ENCODE data around the gene MCTP1. TPM values are rescaled to one million over a fixed set of nuclear protein-coding genes. Genes with fewer than 3 reads are reported as not detected.

Gene MCTP1
- polyA plus RNA-seq, 4 donors: 4.0 to 5.6 (median 5.0) TPM

- no peak for DNase-seq (ENCODE audit: low read depth in 4 of 4, low spot score in 3 of 4)
Observed at GRCh38 chr5:94682814-94683520, 601.9 kb downstream of the MCTP1 start.

GRCh38 chr5:94675965-94676618 lies 608.8 kb downstream of the MCTP1 start:
- no peak for DNase-seq (ENCODE audit: low read depth in 4 of 4, low spot score in 3 of 4)

- no peak for DNase-seq (ENCODE audit: low read depth in 4 of 4, low spot score in 3 of 4)
Observed at GRCh38 chr5:94674490-94675382, 610.2 kb downstream of the MCTP1 start.

GRCh38 chr5:94672746-94673145 lies 612.1 kb downstream of the MCTP1 start:
- no peak for DNase-seq (ENCODE audit: low read depth in 4 of 4, low spot score in 3 of 4)

GRCh38 chr5:94670726-94671125 lies 614.2 kb downstream of the MCTP1 start:
- DNase-seq (ENCODE audit: low read depth in 4 of 4, low spot score in 3 of 4): no peak

GRCh38 chr5:94667937-94668336 lies 617.0 kb downstream of the MCTP1 start:
- DNase-seq (ENCODE audit: low read depth in 4 of 4, low spot score in 3 of 4): no peak

- no peak for DNase-seq (ENCODE audit: low read depth in 4 of 4, low spot score in 3 of 4)
Observed at GRCh38 chr5:94661086-94661485, 623.8 kb downstream of the MCTP1 start.

GRCh38 chr5:94660506-94660905 lies 624.4 kb downstream of the MCTP1 start:
- no peak for DNase-seq (ENCODE audit: low read depth in 4 of 4, low spot score in 3 of 4)

- no peak for DNase-seq (ENCODE audit: low read depth in 4 of 4, low spot score in 3 of 4)
Observed at GRCh38 chr5:94658272-94658671, 626.6 kb downstream of the MCTP1 start.

Other genes with a start within 250 kb of the MCTP1 start
- 1 to 10 TPM in 3 of 4 donors, not detected in 1; 3.7 to 9.0 (median 6.2) TPM for gene FAM81B, start 106.3 kb upstream of the MCTP1 start, polyA plus RNA-seq (ENCODE audit: insufficient read length in 4 of 4)